Hematopoietic multipotent progenitor cell treated with erythropoietin and hydrocortisone succinate and interleukin-3 and kit ligand, for 4 days (in vitro differentiated cells): ENCODE measurements around the gene NOSTRIN.
"Not testable (repeated sequence)": the region's sequence is repeated elsewhere in the genome, so short reads cannot be mapped to it uniquely, and the experiment has no call there.

Source experiments
- DNase-seq: peaks from one replicate; pipeline ENCODE4 v3.0.0-alpha.2; 2015

The NOSTRIN gene

GRCh38 chr2:168790226-168790902 lies 12.1 kb upstream of the NOSTRIN start:
- no peak for DNase-seq

GRCh38 chr2:168791140-168791539 lies 11.3 kb upstream of the NOSTRIN start:
- not testable (repeated sequence) for DNase-seq

- DNase-seq = no peak
These were observed 8.8 kb upstream of the NOSTRIN start for GRCh38 chr2:168793596-168793995.

- no peak for DNase-seq
These were observed 7.5 kb upstream of the NOSTRIN start for GRCh38 chr2:168794968-168795367.

GRCh38 chr2:168796090-168796577 lies 6.3 kb upstream of the NOSTRIN start:
- no peak for DNase-seq

GRCh38 chr2:168796583-168797285 lies 5.7 kb upstream of the NOSTRIN start:
- peak; percentile 8 for DNase-seq

GRCh38 chr2:168797286-168797655 lies 5.2 kb upstream of the NOSTRIN start:
- peak; percentile 18 for DNase-seq

- no peak for DNase-seq
These were observed 4.2 kb upstream of the NOSTRIN start for GRCh38 chr2:168798076-168798887.

GRCh38 chr2:168798888-168799410 lies 3.5 kb upstream of the NOSTRIN start:
- no peak for DNase-seq

- no peak for DNase-seq
These were observed 966 bp upstream of the NOSTRIN start for GRCh38 chr2:168801471-168801870.

- no peak for DNase-seq
These were observed 655 bp downstream of the NOSTRIN start for GRCh38 chr2:168802859-168803725.

- no peak for DNase-seq
These were observed 1.8 kb downstream of the NOSTRIN start for GRCh38 chr2:168804214-168804613.

- DNase-seq = no peak
These were observed 3.2 kb downstream of the NOSTRIN start for GRCh38 chr2:168805615-168806014.

- no peak for DNase-seq
These were observed 7.1 kb downstream of the NOSTRIN start for GRCh38 chr2:168809537-168809936.

- no peak for DNase-seq
These were observed 7.8 kb downstream of the NOSTRIN start for GRCh38 chr2:168810235-168810634.

- no peak for DNase-seq
These were observed 9.3 kb downstream of the NOSTRIN start for GRCh38 chr2:168811696-168812095.

- no peak for DNase-seq
These were observed 11.6 kb downstream of the NOSTRIN start for GRCh38 chr2:168814046-168814445.

GRCh38 chr2:168814939-168815907 lies 12.8 kb downstream of the NOSTRIN start:
- DNase-seq = no peak

GRCh38 chr2:168816369-168816768 lies 13.9 kb downstream of the NOSTRIN start:
- DNase-seq = no peak

GRCh38 chr2:168819050-168819715 lies 16.7 kb downstream of the NOSTRIN start:
- no peak for DNase-seq
